Neuron (in vitro differentiated cells): ENCODE measurements around the gene PIGK.

ENCODE experiments used
- H2AFZ ChIP-seq: one replicate; pipeline ENCODE4 v1.6.1; 2013; ENCODE audit warnings: low read depth, mild to moderate bottlenecking, inconsistent platforms, low read length, moderate library complexity
- H3K27me3 ChIP-seq: one replicate; pipeline ENCODE4 v1.6.1; 2013; ENCODE audit warnings: low read length; ENCODE audit not compliant: insufficient read depth
- H3K36me3 ChIP-seq: one replicate; pipeline ENCODE4 v1.6.1; 2013; ENCODE audit warnings: low read length; ENCODE audit not compliant: insufficient read depth
- H3K4me1 ChIP-seq: one replicate; pipeline ENCODE4 v1.6.1; 2013; ENCODE audit warnings: low read length; ENCODE audit not compliant: insufficient read depth
- H3K4me3 ChIP-seq: 2 replicates; pipeline ENCODE4 v1.5.1; 2013; ENCODE audit warnings: mild to moderate bottlenecking, low read length, moderate library complexity
- H3K9me3 ChIP-seq: one replicate; pipeline ENCODE4 v1.6.1; 2013; ENCODE audit warnings: low read length

Gene PIGK

GRCh38 chr1:77065693-77066342 lies 153.4 kb downstream of the PIGK start:
- Histone ChIP-seq H3K4me1 (peaks cover 15% of the 10 kb centered on the region), H2AFZ (no peak overlapping the region), H3K27me3 (no peaks in the 10 kb centered on the region), H3K36me3 (peaks cover 7% of the 10 kb centered on the region), H3K9me3 (no peaks in the 10 kb centered on the region), H3K4me3 (no peak overlapping the region)

- Histone ChIP-seq H3K36me3 (peaks cover 7% of the 10 kb centered on the region), H3K4me1 (peaks cover 20% of the 10 kb centered on the region), H3K4me3 (no peak overlapping the region), H3K9me3 (no peaks in the 10 kb centered on the region), H2AFZ (no peak overlapping the region), H3K27me3 (no peaks in the 10 kb centered on the region)
Measured at GRCh38 chr1:77064246-77064645, 155.0 kb downstream of the PIGK start.

- H2AFZ ChIP-seq: no peak overlapping the region
- H3K4me3 ChIP-seq: no peak overlapping the region
- H3K27me3 ChIP-seq: no peaks in the 10 kb centered on the region
- H3K36me3 ChIP-seq: peaks cover 4% of the 10 kb centered on the region
- H3K9me3 ChIP-seq: no peaks in the 10 kb centered on the region
- H3K4me1 ChIP-seq: peaks cover 20% of the 10 kb centered on the region
Measured at GRCh38 chr1:77063118-77063517, 156.1 kb downstream of the PIGK start.

GRCh38 chr1:77061162-77061561 lies 158.1 kb downstream of the PIGK start:
- Histone ChIP-seq H3K36me3 (peaks cover 4% of the 10 kb centered on the region), H3K4me1 (peaks cover 20% of the 10 kb centered on the region), H3K27me3 (no peaks in the 10 kb centered on the region), H3K4me3 (no peak overlapping the region), H2AFZ (no peak overlapping the region), H3K9me3 (no peaks in the 10 kb centered on the region)

GRCh38 chr1:77060000-77060399 lies 159.2 kb downstream of the PIGK start:
- no peak overlapping the region for H3K4me3 ChIP-seq
- H3K27me3 ChIP-seq: no peaks in the 10 kb centered on the region
- peaks cover 20% of the 10 kb centered on the region for H3K4me1 ChIP-seq
- peaks cover 4% of the 10 kb centered on the region for H3K36me3 ChIP-seq
- no peaks in the 10 kb centered on the region for H3K9me3 ChIP-seq
- no peak overlapping the region for H2AFZ ChIP-seq

GRCh38 chr1:77057994-77058585 lies 161.1 kb downstream of the PIGK start:
- H3K27me3 ChIP-seq: no peaks in the 10 kb centered on the region
- no peak overlapping the region for H2AFZ ChIP-seq
- no peak overlapping the region for H3K4me3 ChIP-seq
- H3K36me3 ChIP-seq: peaks cover 4% of the 10 kb centered on the region
- H3K4me1 ChIP-seq: peaks cover 6% of the 10 kb centered on the region
- peaks cover 2% of the 10 kb centered on the region for H3K9me3 ChIP-seq

GRCh38 chr1:77056525-77056924 lies 162.7 kb downstream of the PIGK start:
- Histone ChIP-seq H3K27me3 (no peaks in the 10 kb centered on the region), H3K36me3 (peaks cover 4% of the 10 kb centered on the region), H2AFZ (no peak overlapping the region), H3K9me3 (peaks cover 2% of the 10 kb centered on the region), H3K4me3 (no peak overlapping the region), H3K4me1 (peaks cover 6% of the 10 kb centered on the region)

- H2AFZ ChIP-seq: no peak overlapping the region
- peaks cover under 1% of the 10 kb centered on the region for H3K4me1 ChIP-seq
- H3K9me3 ChIP-seq: peaks cover 2% of the 10 kb centered on the region
- no peaks in the 10 kb centered on the region for H3K27me3 ChIP-seq
- H3K36me3 ChIP-seq: peaks cover 4% of the 10 kb centered on the region
- no peak overlapping the region for H3K4me3 ChIP-seq
Measured at GRCh38 chr1:77051425-77051824, 167.8 kb downstream of the PIGK start.

- Histone ChIP-seq H3K9me3 (no peaks in the 10 kb centered on the region), H3K4me1 (peaks cover 5% of the 10 kb centered on the region), H3K4me3 (no peak overlapping the region), H2AFZ (no peak overlapping the region), H3K36me3 (no peaks in the 10 kb centered on the region), H3K27me3 (no peaks in the 10 kb centered on the region)
Measured at GRCh38 chr1:77048615-77049005, 170.6 kb downstream of the PIGK start.

- Histone ChIP-seq H3K36me3 (no peaks in the 10 kb centered on the region), H3K9me3 (no peaks in the 10 kb centered on the region), H3K27me3 (no peaks in the 10 kb centered on the region), H3K4me3 (no peak overlapping the region), H2AFZ (no peak overlapping the region), H3K4me1 (peaks cover 5% of the 10 kb centered on the region)
Measured at GRCh38 chr1:77047978-77048614, 171.1 kb downstream of the PIGK start.

GRCh38 chr1:77047575-77047974 lies 171.7 kb downstream of the PIGK start:
- no peaks in the 10 kb centered on the region for H3K36me3 ChIP-seq
- no peaks in the 10 kb centered on the region for H3K9me3 ChIP-seq
- no peaks in the 10 kb centered on the region for H3K27me3 ChIP-seq
- no peak overlapping the region for H3K4me3 ChIP-seq
- peaks cover 5% of the 10 kb centered on the region for H3K4me1 ChIP-seq
- no peak overlapping the region for H2AFZ ChIP-seq

- no peak overlapping the region for H3K4me3 ChIP-seq
- H3K9me3 ChIP-seq: no peaks in the 10 kb centered on the region
- H2AFZ ChIP-seq: no peak overlapping the region
- H3K27me3 ChIP-seq: no peaks in the 10 kb centered on the region
- H3K4me1 ChIP-seq: peaks cover 5% of the 10 kb centered on the region
- no peaks in the 10 kb centered on the region for H3K36me3 ChIP-seq
Measured at GRCh38 chr1:77044133-77044849, 174.9 kb downstream of the PIGK start.

GRCh38 chr1:77040826-77041225 lies 178.4 kb downstream of the PIGK start:
- H3K9me3 ChIP-seq: peaks cover 3% of the 10 kb centered on the region
- H3K4me1 ChIP-seq: no peaks in the 10 kb centered on the region
- H3K36me3 ChIP-seq: no peaks in the 10 kb centered on the region
- no peak overlapping the region for H3K4me3 ChIP-seq
- H2AFZ ChIP-seq: no peak overlapping the region
- no peaks in the 10 kb centered on the region for H3K27me3 ChIP-seq
